ENCODE results near the gene DUSP15. TPM values are rescaled to one million over a fixed set of nuclear protein-coding genes. Genes with fewer than 3 reads are reported as not detected.

DUSP15 gene
- total RNA-seq, 1 experiment from 2014 or later, result 3.4 TPM

DNA sequence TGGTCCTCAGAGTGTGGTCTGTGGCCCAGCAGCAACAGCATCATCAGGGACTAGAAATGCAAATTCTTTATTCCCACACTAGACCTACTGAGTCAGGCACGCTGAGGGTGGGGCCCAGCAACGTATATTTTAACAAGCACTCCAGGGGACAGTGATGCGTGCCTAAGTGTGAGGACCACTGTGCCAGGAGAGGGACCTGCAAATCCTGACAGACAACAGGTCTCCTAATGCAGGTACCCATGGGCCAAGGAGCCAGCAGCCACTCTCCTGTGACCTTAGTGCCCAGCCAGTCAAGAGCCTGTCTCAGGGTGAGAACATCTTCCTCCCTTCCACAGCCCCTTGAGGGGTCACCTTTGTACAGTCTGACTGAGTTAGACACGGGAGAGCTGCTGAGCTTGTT is 59.1 kb downstream of the DUSP15 start:
- in situ Hi-C loops (cut with HindIII; ENCODE audit: low sequenced_read_pairs), result no loop called here
- DNase-seq (ENCODE audit: low spot score), result no peak

Other genes with a start within 250 kb of the DUSP15 start
- gene COX4I2, start 232.6 kb downstream of the DUSP15 start, total RNA-seq (2014; rRNA removed; shearing (Covaris generic)), result not detected in 2 replicates
- gene BCL2L1, start 147.7 kb downstream of the DUSP15 start, total RNA-seq (2014; rRNA removed; shearing (Covaris generic)), result 104 and 109 TPM in 2 replicates
- gene TPX2, start 131.2 kb downstream of the DUSP15 start, total RNA-seq (2014; rRNA removed; shearing (Covaris generic)), result 94.2 and 155 TPM in 2 replicates
- gene MYLK2, start 51.2 kb downstream of the DUSP15 start, total RNA-seq (2014; rRNA removed; shearing (Covaris generic)), result 0.44 TPM in 1 of 2 replicates, not detected in the other
- 3.4 and 9.5 TPM in 2 replicates for gene FOXS1, start 24.9 kb downstream of the DUSP15 start, total RNA-seq (2014; rRNA removed; shearing (Covaris generic))
- gene TTLL9, start 107 bp upstream of the DUSP15 start, total RNA-seq (2014; rRNA removed; shearing (Covaris generic)), result 2.0 TPM in 1 of 2 replicates, not detected in the other
- 37.4 and 50.9 TPM in 2 replicates for gene PDRG1, start 81.5 kb upstream of the DUSP15 start, total RNA-seq (2014; rRNA removed; shearing (Covaris generic))
- gene XKR7, start 97.6 kb upstream of the DUSP15 start, total RNA-seq (2014; rRNA removed; shearing (Covaris generic)), result 5.7 and 6.8 TPM in 2 replicates
- 40.7 and 52.6 TPM in 2 replicates for gene CCM2L, start 139.9 kb upstream of the DUSP15 start, total RNA-seq (2014; rRNA removed; shearing (Covaris generic))
- gene HCK, start 181.7 kb upstream of the DUSP15 start, total RNA-seq (2014; rRNA removed; shearing (Covaris generic)), result 0.12 and 0.41 TPM in 2 replicates
- gene TM9SF4, start 239.2 kb upstream of the DUSP15 start, total RNA-seq (2014; rRNA removed; shearing (Covaris generic)), result 8.2 and 9.7 TPM in 2 replicates

All from G401 (cell line).